HEK293 (cell line): ENCODE measurements around the gene WDR76.

Experiments used
- ATF2 ChIP-seq: fragments of 450-650 bp; formaldehyde crosslinking; IDR thresholded peaks from 2 replicates; pipeline ENCODE4 v1.5.1; 2016; ENCODE audit warnings: missing biosample characterization, missing genetic modification characterization, low read depth
- BCL11A ChIP-seq: fragments of 450-650 bp; formaldehyde crosslinking; IDR thresholded peaks from 2 replicates; pipeline ENCODE4 v1.5.1; 2016; ENCODE audit warnings: low read depth, missing biosample characterization, missing genetic modification characterization
- BCL6B ChIP-seq: fragments of 450-650 bp; formaldehyde crosslinking; IDR thresholded peaks from 2 replicates; pipeline ENCODE4 v1.5.1; 2017; ENCODE audit warnings: missing biosample characterization, missing genetic modification characterization
- CTCF ChIP-seq: fragments of 450-650 bp; formaldehyde crosslinking; IDR thresholded peaks from 2 replicates; pipeline ENCODE4 v1.5.1; 2016; ENCODE audit warnings: missing biosample characterization, missing genetic modification characterization
- HOXD13 ChIP-seq: sonication (generic); formaldehyde crosslinking; IDR thresholded peaks from 2 replicates; pipeline ENCODE4 v1.8.0; 2022; ENCODE audit warnings: missing genetic modification reagents, borderline replicate concordance
- TCF7L2 ChIP-seq: IDR thresholded peaks from 2 replicates; pipeline ENCODE4 v1.6.1; 2011; ENCODE audit warnings: low read depth, mild to moderate bottlenecking, inconsistent platforms, low read length, moderate library complexity, borderline replicate concordance
- ZNF24 ChIP-seq: fragments of 450-650 bp; formaldehyde crosslinking; IDR thresholded peaks from 2 replicates; pipeline ENCODE4 v1.5.1; 2016; ENCODE audit warnings: missing biosample characterization, missing genetic modification characterization
- ZNF488 ChIP-seq: fragments of 450-650 bp; formaldehyde crosslinking; IDR thresholded peaks from 2 replicates; pipeline ENCODE4 v1.5.1; 2016; ENCODE audit warnings: missing biosample characterization, missing genetic modification characterization
- ZNF629 ChIP-seq: fragments of 450-650 bp; formaldehyde crosslinking; IDR thresholded peaks from 2 replicates; pipeline ENCODE4 v1.5.1; 2017; ENCODE audit warnings: missing biosample characterization, missing genetic modification characterization
- ZNF639 ChIP-seq: fragments of 450-650 bp; formaldehyde crosslinking; IDR thresholded peaks from 2 replicates; pipeline ENCODE4 v1.5.1; 2016; ENCODE audit warnings: missing biosample characterization, missing genetic modification characterization
- ZNF645 ChIP-seq: fragments of 450-650 bp; formaldehyde crosslinking; IDR thresholded peaks from 2 replicates; pipeline ENCODE4; 2016; ENCODE audit warnings: missing biosample characterization, missing genetic modification characterization
- ZNF704 ChIP-seq: fragments of 450-650 bp; formaldehyde crosslinking; IDR thresholded peaks from 2 replicates; pipeline ENCODE4 v1.5.1; 2016; ENCODE audit warnings: missing biosample characterization, missing genetic modification characterization
- ZNF830 ChIP-seq: fragments of 450-650 bp; IDR thresholded peaks from 2 replicates; pipeline ENCODE4 v1.5.0; 2018; ENCODE audit warnings: missing biosample characterization, missing genetic modification characterization, low read depth, mild to moderate bottlenecking, moderate library complexity
- ZSCAN30 ChIP-seq: fragments of 450-650 bp; IDR thresholded peaks from 2 replicates; pipeline ENCODE4 v1.5.1; 2018; ENCODE audit warnings: missing biosample characterization, mild to moderate bottlenecking, missing genetic modification characterization, moderate library complexity

GRCh38 chr15:43877371-43877770 lies 50.6 kb downstream of the WDR76 start:
- TF ChIP-seq CTCF (no peak), BCL6B (tag by site-specific recombination) (no peak), TCF7L2 (no peak), ZSCAN30 (tag by site-specific recombination) (no peak), ZNF704 (tag by site-specific recombination) (no peak), ZNF488 (no peak), HOXD13 (CRISPR knock-in tag) (no peak), ZNF639 (no peak), BCL11A (tag by site-specific recombination) (no peak), ZNF24 (tag by site-specific recombination) (no peak), ZNF645 (no peak), ATF2 (tag by site-specific recombination) (no peak), ZNF830 (tag by site-specific recombination) (no peak), ZNF629 (tag by site-specific recombination) (no peak)
